HG03558 (cell line): Measurements from ENCODE around the gene PCNT.
"Not testable (repeated sequence)": the region's sequence is repeated elsewhere in the genome, so short reads cannot be mapped to it uniquely, and the experiment has no call there.

Source experiments
- ATAC-seq: cut with Tn5 transposase; IDR thresholded peaks from one replicate; pipeline ENCODE4 v1.9.1; 2021; ENCODE audit warnings: moderate number of reproducible peaks; ENCODE audit not compliant: unreplicated experiment; ENCODE audit errors: extremely low read depth

Gene PCNT

DNA sequence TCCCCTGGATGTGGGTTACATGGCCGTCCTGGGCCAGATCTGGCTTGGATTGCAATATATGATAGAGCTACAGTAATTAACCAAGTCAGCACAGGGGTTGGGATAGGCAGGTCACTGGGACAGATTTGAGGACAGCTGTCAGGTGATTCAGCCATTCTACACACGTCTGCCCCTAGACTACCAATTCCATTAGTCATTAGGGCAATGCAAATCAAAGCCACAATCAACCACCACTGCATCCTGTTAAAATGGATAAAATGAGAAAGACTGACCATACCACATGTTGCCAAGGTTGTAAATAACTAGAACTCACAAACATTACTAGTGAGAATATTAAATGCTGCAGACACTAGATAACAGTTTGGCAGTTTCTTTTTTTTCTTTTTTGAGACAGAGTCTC, 16.3 kb upstream of the PCNT start:
- no peak for ATAC-seq

DNA sequence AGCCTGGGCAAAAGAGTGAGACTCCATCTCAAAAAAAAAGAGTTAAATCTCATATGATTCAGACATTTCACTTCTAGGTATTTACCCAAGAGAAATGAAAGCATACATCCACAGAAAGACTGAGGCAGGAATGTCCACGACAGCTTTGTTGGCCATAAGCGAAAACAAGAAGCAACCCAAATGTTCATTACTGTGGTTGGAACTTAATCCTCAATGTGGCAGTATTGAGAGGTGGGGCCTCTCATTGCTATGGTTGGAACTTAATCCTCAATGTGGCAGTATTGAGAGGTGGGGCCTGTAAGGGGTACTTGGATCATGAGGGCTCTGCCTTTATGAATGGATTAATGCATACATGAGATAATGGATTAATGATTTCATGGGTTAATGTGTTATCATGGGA, 15.5 kb upstream of the PCNT start:
- ATAC-seq, result no peak

DNA sequence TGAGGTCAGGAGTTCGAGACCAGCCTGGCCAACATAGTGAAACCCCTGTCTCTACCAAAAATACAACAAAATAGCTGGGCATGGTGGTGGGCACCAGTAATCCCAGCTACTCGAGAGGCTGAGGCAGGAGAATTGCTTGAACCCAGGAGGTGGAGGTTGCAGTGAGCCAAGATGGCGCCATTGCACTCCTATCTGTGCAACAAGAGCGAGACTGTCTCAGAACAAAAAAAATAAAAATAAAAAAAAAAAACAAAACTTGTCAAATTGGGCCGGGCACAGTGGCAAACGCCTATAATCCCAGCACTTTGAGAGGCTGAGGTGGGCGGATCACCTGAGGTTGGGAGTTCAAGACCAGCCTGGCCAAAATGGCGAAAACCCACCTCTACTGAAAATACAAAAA, 13.7 kb upstream of the PCNT start:
- ATAC-seq, result not testable (repeated sequence)

DNA sequence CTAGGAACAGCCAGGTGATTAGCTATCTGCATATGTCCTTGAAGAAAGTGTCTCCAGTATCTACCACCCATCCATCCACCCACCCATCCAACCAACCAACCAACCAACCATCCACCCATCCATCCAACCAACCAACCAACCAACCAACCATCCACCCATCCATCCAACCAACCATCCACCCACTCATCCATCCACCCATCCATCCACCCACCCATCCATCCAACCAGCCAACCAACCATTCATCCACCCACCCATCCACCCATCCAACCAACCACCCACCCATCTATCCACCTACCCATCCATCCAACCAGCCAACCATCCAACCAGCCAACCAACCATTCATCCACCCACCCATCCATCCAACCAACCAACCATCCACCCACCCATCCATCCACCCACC, 12.4 kb upstream of the PCNT start:
- no peak for ATAC-seq

DNA sequence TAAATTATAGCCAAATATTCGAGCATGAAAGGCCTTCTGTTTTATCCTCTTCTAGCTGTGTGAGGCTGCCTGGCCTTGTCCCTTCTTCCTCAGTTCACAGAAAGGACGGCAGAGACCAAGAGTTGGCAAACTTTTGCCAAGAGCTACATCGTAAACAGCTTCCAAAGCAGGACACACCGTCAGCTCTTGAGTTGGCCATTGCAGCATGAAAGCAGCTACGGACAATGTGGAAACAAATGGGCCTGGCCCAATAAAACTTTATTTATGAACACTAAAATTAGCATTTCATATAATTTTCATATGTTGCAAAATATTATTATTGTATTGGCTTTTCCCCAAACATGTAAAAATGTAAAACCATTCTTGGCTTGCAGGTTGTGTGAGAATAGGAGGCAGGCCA, 11.0 kb upstream of the PCNT start:
- no peak for ATAC-seq

DNA sequence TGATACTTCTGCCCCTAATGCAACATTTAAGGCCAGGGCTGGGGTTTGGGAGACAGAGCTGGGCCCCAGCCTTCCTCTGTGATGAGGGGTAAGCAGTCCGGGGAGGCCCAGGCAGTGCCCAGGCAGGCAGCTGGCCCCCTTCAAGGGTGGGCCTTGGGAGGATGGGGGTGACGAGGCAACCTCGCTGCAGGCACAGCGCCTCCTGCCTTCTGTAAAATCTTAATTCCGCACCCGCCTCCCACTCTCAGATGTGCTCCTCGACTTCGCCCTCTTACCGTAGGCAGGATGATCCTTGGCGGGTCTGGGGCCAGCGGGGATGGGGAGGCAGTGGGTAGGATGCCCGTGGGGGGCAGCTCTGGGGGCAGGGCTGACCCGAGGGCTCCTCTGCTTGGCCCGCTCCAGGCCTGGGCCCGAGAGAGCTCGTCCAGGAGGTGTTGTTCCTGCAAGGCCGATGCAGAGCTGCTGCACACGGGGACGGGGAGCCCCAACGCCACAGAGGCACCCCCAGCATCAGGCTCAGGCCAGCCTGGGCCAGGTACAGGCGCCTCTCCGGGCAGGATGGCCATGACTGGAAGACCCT, 9.4 kb upstream of the PCNT start:
- ATAC-seq, result no peak

DNA sequence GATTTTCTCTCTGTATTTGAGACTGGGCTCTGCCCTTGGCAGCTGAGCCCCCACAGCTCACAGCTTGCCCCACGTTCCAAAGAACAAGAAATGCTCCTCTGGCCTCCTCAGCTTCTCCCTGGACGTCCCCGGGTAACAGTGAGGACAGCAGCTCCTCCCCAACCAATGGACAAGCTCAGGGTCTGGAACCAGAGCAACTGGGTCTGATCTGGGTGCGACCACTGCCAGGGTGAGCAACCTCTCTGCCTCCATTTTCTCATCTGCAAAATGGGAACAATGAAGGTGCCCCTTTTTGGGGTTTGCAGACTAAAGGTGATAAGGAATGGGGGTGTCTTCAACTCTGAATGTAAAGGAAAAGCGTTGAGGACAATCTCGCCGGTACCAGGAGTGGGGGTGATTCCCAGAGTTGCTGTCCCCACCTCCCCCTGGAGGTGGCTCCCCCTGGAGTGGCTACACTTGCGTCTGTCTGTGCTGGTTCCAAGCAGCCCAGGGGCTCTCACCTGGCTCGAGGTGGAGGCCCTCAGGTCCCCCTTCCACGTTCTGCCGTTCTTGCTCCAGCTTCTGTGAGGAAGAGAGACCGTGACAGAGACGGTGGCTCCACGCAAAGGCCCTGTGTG, 7.1 kb upstream of the PCNT start:
- ATAC-seq, result no peak

DNA sequence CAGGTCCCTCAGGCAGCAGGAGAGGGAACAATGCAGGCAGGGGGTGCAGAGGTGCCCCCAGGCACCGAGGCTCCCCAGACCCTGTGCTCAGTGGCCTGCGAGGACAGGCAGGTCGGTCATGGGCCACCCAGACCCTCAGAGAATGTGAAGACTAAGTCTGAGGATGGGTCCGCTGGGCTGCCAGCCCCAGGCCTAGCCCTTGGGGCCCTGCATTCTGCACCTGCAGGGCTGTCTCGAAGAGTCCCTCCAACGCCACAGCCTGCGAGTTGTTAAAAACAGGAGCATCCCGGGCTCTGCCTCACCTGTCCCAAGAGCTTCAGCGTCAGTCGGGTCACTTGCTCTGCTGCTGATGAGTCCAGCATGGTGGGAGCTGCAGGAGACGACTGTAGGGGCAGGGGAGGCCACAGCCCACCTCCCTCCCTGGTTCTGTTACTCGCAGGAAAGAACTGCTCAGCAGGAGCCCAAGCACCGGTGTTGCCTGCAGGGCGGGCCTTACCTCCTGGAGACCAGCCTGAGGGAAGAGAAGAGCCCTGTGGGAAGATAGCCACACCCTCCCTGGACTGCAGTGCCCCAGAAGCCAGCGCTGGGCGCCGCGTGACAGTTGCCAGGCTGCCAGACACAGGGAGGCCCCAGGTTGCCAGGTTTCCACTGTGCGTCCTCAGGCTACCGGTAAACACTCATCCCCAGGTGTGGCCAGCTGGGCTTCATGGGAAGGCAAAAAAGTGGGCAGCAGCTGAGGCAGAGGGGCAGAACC, 6.1 kb upstream of the PCNT start:
- no peak for ATAC-seq

DNA sequence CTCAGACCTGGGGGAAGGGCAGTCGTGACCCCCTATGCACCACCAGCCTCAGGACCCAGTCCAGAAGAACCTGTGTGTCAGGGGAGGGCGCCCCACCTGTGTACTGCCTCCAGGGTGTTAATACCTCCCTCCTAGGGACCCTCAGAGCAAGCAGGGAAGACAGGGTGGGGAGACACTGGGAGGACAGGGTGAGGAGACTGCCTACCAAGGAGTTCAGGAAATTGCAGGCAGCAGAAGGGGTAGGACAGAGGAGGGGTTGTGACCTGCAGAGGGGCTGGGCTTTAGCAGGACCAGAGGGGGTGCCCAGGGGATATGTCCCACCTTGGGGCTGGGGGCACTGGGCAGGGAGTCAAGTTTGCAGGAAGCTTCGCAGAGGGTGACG, 5.5 kb upstream of the PCNT start:
- ATAC-seq, result no peak

DNA sequence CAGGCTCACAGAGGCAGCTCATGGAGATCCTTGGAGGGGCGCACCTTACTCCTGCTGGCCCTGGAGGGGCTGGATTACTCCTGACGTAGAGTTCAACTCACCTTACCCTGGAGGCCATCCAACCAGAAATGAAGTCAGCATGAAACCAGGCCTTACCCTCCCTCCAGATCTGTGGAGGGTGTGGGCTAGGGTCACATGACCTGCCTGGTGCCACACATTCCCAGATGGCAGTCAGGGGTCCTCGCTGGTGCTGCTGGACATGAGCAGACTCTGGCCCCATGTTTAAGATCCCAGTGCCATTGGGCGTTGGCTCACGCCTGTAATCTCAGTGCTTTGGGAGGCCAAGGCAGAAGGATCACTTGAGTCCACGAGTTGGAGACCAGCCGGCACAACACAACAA, 4.8 kb upstream of the PCNT start:
- no peak for ATAC-seq

DNA sequence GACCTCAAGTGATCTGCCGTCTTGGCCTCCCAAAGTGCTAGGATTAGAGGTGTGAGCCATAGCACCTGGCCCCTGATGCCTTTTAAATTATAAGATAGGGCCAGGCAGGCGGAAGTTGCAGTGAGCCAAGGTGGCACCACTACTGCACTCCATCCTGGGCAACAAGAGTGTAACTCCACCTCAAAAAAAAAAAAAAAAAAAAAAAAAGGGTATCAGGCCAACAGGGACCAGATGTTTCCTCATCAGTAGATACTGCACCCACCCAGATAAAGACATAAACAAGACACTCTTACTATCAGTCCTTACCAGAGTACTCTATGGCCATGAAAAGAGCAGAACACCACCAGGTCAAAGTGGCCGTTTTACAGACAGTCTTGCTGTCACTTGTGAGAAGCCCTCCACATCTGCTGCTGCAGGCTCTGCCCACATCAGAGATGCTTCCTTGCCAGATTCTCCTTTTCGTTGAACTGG, 3.6 kb upstream of the PCNT start:
- ATAC-seq, result no peak

DNA sequence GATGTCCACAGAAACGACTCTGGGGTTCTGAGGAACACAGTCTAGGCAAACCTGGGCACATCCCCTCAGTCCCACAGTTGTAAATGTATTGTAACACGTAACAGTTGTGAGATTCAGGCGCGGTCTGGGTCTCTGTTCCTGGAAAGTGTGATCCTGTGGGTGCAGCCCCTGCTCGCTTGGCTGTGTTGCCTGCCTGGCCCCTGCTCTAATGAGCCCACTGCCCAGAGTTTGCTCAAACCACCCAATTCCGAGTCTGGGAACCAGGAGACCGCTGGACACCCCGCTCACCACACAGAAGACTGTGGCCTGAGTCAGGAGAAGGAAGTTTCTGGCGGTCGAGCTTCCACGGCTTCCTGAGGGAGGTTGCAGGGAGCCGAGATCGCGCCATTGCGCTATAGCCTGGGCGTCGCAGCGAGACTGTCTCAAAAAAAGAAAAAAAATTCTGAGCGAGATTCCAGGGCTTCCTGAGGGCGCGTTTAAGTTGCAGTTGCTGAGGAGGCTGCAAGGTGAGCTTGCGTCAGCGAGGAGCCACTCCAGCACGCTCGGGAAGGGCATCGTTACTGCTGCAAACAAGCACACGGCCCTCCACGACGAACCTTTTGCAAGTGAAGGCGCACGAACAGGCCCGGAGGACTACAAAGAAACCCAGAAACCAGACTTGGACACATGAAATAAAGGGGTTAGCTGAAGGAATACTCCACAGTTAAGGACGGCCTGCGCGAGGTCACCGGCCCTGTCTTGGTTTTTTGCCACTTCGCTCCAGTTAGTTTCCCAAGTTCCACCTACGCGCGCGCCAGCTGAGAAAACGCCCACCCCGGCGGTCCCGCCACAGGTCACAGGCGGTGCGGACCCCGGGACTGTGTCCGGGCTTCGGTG, 1.4 kb upstream of the PCNT start:
- no peak for ATAC-seq

DNA sequence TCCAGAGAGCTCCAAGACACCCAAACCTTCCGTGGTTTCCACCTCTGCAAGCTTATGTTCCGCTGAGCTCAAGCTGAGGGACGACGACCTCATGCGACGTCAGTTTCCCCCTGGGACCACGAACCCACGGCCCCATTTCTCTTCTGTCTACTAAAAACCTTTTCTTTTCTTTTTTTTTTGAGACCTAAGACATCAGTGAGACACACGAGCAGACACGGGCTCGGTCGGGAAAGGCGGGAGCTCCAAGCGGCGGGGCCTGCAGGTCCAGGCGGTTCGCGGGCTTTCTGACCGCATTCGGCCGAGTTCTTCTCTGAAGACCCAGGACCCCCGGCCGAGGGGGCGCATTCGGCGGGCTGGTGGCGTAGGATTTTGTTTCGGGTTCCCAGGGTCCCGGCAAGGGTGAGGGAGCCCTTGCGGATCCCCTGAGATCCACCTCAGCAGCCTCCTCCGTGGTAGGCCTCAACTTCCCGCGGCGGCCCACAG, 688 bp upstream of the PCNT start:
- ATAC-seq, result no peak

DNA sequence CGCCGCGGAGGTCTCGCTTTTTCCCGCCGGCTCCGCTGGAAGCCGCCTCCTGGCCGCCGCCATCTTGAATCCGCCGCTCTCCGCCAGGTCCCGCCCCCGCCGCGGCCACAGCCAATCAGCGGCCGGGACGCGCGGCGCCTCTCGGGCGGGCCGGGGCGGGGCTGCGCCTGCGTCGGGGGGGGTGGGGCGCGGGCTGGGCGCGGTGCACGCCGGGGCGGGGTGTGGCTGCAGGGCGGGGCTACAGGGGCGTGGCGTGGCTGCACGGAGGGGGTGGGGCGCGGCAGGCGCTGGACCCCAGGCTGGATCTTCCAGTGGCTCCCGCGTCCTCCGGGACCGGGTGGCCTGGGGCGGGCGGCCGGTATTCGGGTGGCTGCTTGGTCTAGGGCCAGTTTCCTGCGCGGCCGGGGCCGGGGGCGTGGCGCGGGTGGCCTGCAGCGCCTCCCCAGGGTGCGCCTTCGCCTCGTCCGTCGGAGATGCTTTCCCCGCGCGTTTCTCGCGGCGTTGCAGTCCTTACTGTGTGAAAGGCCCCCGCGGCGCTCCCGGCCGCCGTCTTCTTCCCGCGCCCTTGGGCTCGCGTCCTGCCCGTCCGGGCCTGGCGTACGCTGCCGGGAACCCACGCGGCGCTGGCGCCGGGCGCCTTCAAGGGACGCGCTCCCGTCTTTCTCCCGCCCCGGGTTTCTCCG, 575 bp downstream of the PCNT start:
- no peak for ATAC-seq

DNA sequence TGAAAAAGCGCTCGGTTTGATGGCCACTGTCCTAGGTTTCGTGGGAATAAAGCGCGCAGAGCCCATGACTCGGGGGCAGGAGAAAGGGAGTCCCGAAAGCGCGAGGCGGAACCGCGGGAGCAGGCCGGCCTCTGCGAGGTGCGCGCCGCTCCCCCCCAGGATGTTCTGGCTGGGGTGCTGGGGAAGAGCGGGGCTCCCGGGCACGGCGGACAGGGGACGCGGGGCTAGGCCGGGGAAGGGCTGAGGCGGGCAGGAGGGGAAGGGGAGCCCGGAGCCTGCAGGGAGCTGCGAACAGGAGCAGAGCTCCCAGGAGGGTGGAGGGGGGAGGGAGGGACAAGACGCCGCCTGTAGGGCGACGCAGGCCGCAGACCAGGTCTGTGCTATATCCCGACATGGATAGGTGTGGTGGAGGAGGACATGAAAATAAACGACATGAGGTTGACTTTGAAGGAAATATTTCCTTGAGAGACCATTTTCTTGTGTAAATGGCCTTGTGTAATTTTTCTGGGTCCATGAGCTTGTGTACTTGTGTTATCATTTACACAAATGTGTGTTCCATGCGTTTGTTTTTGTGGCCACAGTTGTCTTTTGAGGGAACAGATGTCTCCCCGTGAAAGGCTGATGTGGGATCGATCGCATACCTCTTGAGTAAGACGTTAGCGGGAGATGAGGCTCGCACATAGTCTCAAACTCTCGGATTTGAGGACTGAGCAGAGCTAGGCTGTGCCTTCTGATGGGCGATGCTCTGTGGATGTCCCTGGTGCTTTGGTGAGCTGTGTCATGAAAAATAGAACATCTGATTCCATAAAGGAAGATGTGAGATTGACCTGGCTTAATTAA, 1.3 kb downstream of the PCNT start:
- no peak for ATAC-seq

DNA sequence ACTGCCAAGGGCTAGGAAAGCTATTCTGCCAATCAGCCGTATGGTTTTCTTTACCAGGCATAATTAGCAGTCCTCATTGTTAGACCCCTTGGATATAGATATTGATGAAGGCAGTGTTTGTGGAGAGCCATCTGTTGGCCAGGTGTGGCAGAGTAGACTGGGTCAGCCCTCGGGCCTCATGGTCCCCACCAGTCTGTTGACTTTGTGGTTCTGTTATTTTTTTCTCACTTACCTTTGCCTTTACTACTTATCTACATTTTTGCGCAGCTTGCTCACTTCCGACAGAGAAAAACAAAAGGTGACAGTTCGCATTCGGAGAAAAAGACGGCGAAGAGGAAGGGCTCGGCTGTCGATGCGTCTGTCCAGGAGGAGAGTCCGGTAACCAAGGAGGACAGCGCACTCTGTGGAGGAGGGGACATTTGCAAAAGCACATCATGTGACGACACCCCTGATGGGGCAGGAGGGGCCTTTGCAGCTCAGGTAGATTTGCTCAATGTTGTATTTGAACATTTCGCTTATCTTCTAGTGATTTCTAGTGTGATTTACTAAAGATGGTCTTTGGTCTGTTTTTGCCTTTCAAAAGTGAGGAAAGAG, 2.3 kb downstream of the PCNT start:
- ATAC-seq, result no peak

DNA sequence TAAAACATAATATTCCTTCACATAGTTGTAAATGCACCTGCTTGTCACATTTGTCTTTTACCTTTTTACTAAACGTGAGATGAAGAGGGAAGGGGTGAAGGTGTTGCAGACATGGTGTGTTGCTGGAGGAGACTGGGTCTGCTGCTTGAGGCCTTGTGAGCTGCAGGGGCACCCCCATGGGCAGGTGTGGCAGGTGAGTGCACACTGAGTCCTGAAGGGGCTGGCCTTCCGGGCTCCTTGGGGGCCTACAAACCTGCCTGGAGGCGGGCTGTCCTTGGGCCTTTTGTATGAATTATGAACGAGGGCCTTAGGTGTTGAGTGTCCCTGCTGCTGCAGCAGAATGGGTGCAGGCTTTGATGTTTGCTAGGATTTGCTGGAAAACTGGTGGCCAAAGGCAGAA, 3.8 kb downstream of the PCNT start:
- no peak for ATAC-seq

DNA sequence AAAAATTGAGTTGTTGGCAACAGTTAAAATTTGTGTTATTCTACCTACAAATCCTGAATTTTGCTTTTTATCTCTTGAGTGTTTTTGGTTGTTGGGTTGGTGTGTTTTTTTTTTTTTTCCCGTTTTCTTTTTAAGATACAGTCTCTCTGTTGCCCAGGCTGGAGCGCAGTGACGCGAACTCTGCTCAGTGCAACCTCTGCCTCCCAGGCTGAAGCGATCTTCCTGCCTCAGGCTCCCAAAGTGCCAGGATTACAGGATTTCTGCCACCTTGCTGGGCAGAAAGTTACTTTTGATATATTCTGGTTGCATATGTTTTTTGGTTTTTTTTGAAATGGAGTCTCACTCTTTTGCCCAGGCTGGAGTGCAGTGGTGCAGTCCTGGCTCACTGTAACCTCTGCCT, 4.2 kb downstream of the PCNT start:
- no peak for ATAC-seq

DNA sequence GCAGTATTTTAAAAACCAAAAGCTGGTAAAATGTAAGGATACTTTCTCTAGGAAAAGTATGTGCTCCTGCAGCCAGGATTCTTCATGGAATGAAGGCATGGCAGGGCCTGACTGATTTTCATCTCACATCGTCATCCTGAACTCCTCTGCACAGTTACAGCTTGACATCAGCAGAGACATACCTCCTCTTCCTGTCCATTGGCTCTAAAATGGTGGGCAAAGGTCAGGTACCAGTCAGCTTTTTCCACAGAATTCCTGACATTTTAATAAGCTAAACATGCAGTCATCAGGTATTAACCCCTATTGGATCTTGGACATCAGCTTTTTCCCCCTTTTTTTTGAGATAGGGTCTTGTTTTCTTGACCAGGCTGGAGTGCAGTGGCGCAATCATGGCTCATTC, 5.8 kb downstream of the PCNT start:
- no peak for ATAC-seq
